Glutamatergic neuron (in vitro differentiated cells): ENCODE results near the gene INSIG1. TPM values are rescaled to one million over a fixed set of nuclear protein-coding genes. Genes with fewer than 3 reads are reported as not detected.

Source experiments
- DNase-seq: peaks from one replicate; pipeline ENCODE4 v3.0.0; 2022
- H3K27ac Mint-ChIP-seq: one replicate; pipeline ENCODE4 v1.8.0; 2020; ENCODE audit warnings: mild to moderate bottlenecking, mixed read lengths, inconsistent platforms; ENCODE audit not compliant: unreplicated experiment
- H3K27me3 Mint-ChIP-seq: one replicate; pipeline ENCODE4 v1.8.0; 2020; ENCODE audit warnings: mild to moderate bottlenecking, moderate library complexity, mixed read lengths, inconsistent platforms; ENCODE audit not compliant: unreplicated experiment
- H3K36me3 Mint-ChIP-seq: one replicate; pipeline ENCODE4 v1.8.0; 2020; ENCODE audit warnings: mild to moderate bottlenecking, mixed read lengths, inconsistent platforms; ENCODE audit not compliant: unreplicated experiment
- H3K4me1 Mint-ChIP-seq: one replicate; pipeline ENCODE4 v1.8.0; 2020; ENCODE audit warnings: mild to moderate bottlenecking, low read depth, mixed read lengths, inconsistent platforms; ENCODE audit not compliant: unreplicated experiment
- H3K4me3 Mint-ChIP-seq: one replicate; pipeline ENCODE4 v1.8.0; 2020; ENCODE audit warnings: mild to moderate bottlenecking, mixed read lengths, inconsistent platforms; ENCODE audit not compliant: unreplicated experiment
- H3K9me3 Mint-ChIP-seq: one replicate; pipeline ENCODE4 v1.8.0; 2020; ENCODE audit warnings: mild to moderate bottlenecking, moderate library complexity, mixed read lengths, inconsistent platforms; ENCODE audit not compliant: unreplicated experiment
- CTCF ChIP-seq: fragments of 200-600 bp; sonication (generic); IDR thresholded peaks from one replicate; pipeline ENCODE4 v1.5.0; 2021; ENCODE audit not compliant: partially characterized antibody, unreplicated experiment
- total RNA-seq: library from RNA; stranded (reverse); fragmentation: NEBNext Ultra II Directional; extraction: Animal tissue kit (Norgen Biotek cat#: 25700); gene quantifications from one replicate; pipeline ENCODE4 v1.2.1, GENCODE V29; 2021; ENCODE audit not compliant: unreplicated experiment

Gene INSIG1
- total RNA-seq, 1 donor from 2014 or later = 95.2 TPM

- no peak for TF ChIP-seq CTCF
- no peak overlapping the region for H3K27ac Mint-ChIP-seq
- DNase-seq = no peak
- peaks cover 8% of the 10 kb centered on the region for H3K9me3 Mint-ChIP-seq
- H3K27me3 Mint-ChIP-seq = peaks cover 1% of the 10 kb centered on the region
- H3K4me1 Mint-ChIP-seq = no peaks in the 10 kb centered on the region
- H3K36me3 Mint-ChIP-seq = peaks cover 9% of the 10 kb centered on the region
- no peak overlapping the region for H3K4me3 Mint-ChIP-seq
Measured at GRCh38 chr7:155268211-155268610, 29.5 kb upstream of the INSIG1 start.

GRCh38 chr7:155268921-155269650 is 28.6 kb upstream of the INSIG1 start:
- Mint-ChIP-seq H3K4me1 (no peaks in the 10 kb centered on the region), H3K4me3 (no peak overlapping the region), H3K9me3 (peaks cover 8% of the 10 kb centered on the region), H3K36me3 (peaks cover 9% of the 10 kb centered on the region), H3K27me3 (peaks cover 1% of the 10 kb centered on the region), H3K27ac (no peak overlapping the region)
- no peak for DNase-seq
- no peak for TF ChIP-seq CTCF

- Mint-ChIP-seq H3K4me1 (no peaks in the 10 kb centered on the region), H3K27ac (no peak overlapping the region), H3K4me3 (no peak overlapping the region), H3K9me3 (peaks cover 10% of the 10 kb centered on the region), H3K36me3 (peaks cover 9% of the 10 kb centered on the region), H3K27me3 (peaks cover 1% of the 10 kb centered on the region)
- no peak for TF ChIP-seq CTCF
- DNase-seq = no peak
Measured at GRCh38 chr7:155269766-155270585, 27.7 kb upstream of the INSIG1 start.

GRCh38 chr7:155270861-155271260 is 26.8 kb upstream of the INSIG1 start:
- H3K27me3 Mint-ChIP-seq = peaks cover 1% of the 10 kb centered on the region
- H3K4me3 Mint-ChIP-seq = no peak overlapping the region
- TF ChIP-seq CTCF = no peak
- DNase-seq = no peak
- H3K27ac Mint-ChIP-seq = no peak overlapping the region
- peaks cover 10% of the 10 kb centered on the region for H3K9me3 Mint-ChIP-seq
- peaks cover 9% of the 10 kb centered on the region for H3K36me3 Mint-ChIP-seq
- H3K4me1 Mint-ChIP-seq = no peaks in the 10 kb centered on the region
